Activated CD4-positive, alpha-beta T cell treated with anti-CD3 and anti-CD28 coated beads for 24 hours (primary cell): ENCODE measurements around the gene KHDC1.
"Not testable (repeated sequence)": the region's sequence is repeated elsewhere in the genome, so short reads cannot be mapped to it uniquely, and the experiment has no call there.

Experiments
- DNase-seq, 2 donors: peaks; one replicate each; pipeline ENCODE4 v3.0.0-alpha.2; 2020; ENCODE audit warnings: low read depth in 2 of 2

KHDC1 gene

GRCh38 chr6:73250016-73250415 lies 13.0 kb downstream of the KHDC1 start:
- no peak for DNase-seq

- no peak for DNase-seq
These were observed 14.6 kb downstream of the KHDC1 start for GRCh38 chr6:73248192-73248903.

- DNase-seq: no peak
These were observed 21.0 kb downstream of the KHDC1 start for GRCh38 chr6:73242001-73242400.

- DNase-seq: no peak
These were observed 22.3 kb downstream of the KHDC1 start for GRCh38 chr6:73240730-73241129.

- no peak for DNase-seq
These were observed 26.7 kb downstream of the KHDC1 start for GRCh38 chr6:73236144-73236750.

- DNase-seq: no peak
These were observed 28.3 kb downstream of the KHDC1 start for GRCh38 chr6:73234733-73235132.

GRCh38 chr6:73233971-73234370 lies 29.0 kb downstream of the KHDC1 start:
- not testable (repeated sequence) for DNase-seq

GRCh38 chr6:73233048-73233447 lies 29.9 kb downstream of the KHDC1 start:
- DNase-seq: no peak

- DNase-seq: no peak
These were observed 31.0 kb downstream of the KHDC1 start for GRCh38 chr6:73231986-73232391.

- no peak for DNase-seq
These were observed 35.3 kb downstream of the KHDC1 start for GRCh38 chr6:73227606-73228255.

- no peak for DNase-seq
These were observed 37.6 kb downstream of the KHDC1 start, which contains the start of gene KHDC1L for GRCh38 chr6:73225396-73225795. KHDC1L (minus strand) TSS chr6:73225496; CDS start chr6:73225408, 88 bp downstream.

GRCh38 chr6:73216859-73217258 lies 46.1 kb downstream of the KHDC1 start:
- no peak for DNase-seq

GRCh38 chr6:73209117-73209516 lies 53.9 kb downstream of the KHDC1 start:
- DNase-seq: no peak

- DNase-seq: no peak
These were observed 55.7 kb downstream of the KHDC1 start for GRCh38 chr6:73207221-73207837.

- no peak for DNase-seq
These were observed 58.7 kb downstream of the KHDC1 start for GRCh38 chr6:73204252-73204651.

- DNase-seq: no peak
These were observed 59.9 kb downstream of the KHDC1 start for GRCh38 chr6:73203098-73203497.

- DNase-seq: no peak
These were observed 62.3 kb downstream of the KHDC1 start for GRCh38 chr6:73200735-73201134.

- no peak for DNase-seq
These were observed 62.7 kb downstream of the KHDC1 start for GRCh38 chr6:73200247-73200646.

- no peak for DNase-seq
These were observed 68.3 kb downstream of the KHDC1 start for GRCh38 chr6:73194744-73195143.

- DNase-seq: not testable (repeated sequence)
These were observed 69.7 kb downstream of the KHDC1 start for GRCh38 chr6:73193302-73193701.
